ENCODE results near the gene MTX1. TPM values are rescaled to one million over a fixed set of nuclear protein-coding genes. Genes with fewer than 3 reads are reported as not detected.

Gene MTX1
- total RNA-seq, 4 donors from 2014 or later, result 20.5 to 54.8 (median 40.8) TPM

- H3K4me3 ChIP-seq (ENCODE audit: low read depth, poor library complexity, severe bottlenecking), result no peak overlapping the region
- no peak for TF ChIP-seq POLR2A (IDR thresholded peaks at IDR 0.05)
- TF ChIP-seq, protein P1, sequence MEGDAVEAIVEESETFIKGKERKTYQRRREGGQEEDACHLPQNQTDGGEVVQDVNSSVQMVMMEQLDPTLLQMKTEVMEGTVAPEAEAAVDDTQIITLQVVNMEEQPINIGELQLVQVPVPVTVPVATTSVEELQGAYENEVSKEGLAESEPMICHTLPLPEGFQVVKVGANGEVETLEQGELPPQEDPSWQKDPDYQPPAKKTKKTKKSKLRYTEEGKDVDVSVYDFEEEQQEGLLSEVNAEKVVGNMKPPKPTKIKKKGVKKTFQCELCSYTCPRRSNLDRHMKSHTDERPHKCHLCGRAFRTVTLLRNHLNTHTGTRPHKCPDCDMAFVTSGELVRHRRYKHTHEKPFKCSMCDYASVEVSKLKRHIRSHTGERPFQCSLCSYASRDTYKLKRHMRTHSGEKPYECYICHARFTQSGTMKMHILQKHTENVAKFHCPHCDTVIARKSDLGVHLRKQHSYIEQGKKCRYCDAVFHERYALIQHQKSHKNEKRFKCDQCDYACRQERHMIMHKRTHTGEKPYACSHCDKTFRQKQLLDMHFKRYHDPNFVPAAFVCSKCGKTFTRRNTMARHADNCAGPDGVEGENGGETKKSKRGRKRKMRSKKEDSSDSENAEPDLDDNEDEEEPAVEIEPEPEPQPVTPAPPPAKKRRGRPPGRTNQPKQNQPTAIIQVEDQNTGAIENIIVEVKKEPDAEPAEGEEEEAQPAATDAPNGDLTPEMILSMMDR (IDR thresholded peaks at IDR 0.05), result no peak
- 89 to 94% methylated on average over 9 of the region's 9 CpGs for WGBS, 2 donors
- intact Hi-C loops (cut with DNase I; ENCODE audit: low total_unique reads), result no loop called here
- DNase-seq (ENCODE audit: low spot score in 2 of 2), result peak in 1 of 2 donors; percentile 65
Observed at GRCh38 chr1:155177918-155178281, 30.6 kb upstream of the MTX1 start.

GRCh38 chr1:155178441-155179111, 29.9 kb upstream of the MTX1 start:
- WGBS, 2 donors, result 81% methylated on average over 30 of the region's 30 CpGs
- H3K4me3 ChIP-seq (ENCODE audit: low read depth, poor library complexity, severe bottlenecking), result no peak overlapping the region
- no peak for TF ChIP-seq POLR2A (IDR thresholded peaks at IDR 0.05)
- TF ChIP-seq, protein P1 (IDR thresholded peaks at IDR 0.05), result no peak
- intact Hi-C loops (cut with DNase I; ENCODE audit: low total_unique reads), result no loop called here
- peak in 1 of 2 donors; percentile 84 for DNase-seq (ENCODE audit: low spot score in 2 of 2)

- WGBS, 2 donors, result 87% methylated on average over 30 to 31 of the region's 31 CpGs
- intact Hi-C loops (cut with DNase I; ENCODE audit: low total_unique reads), result no loop called here
Observed at GRCh38 chr1:155179112-155180031, 29.1 kb upstream of the MTX1 start.

DNA sequence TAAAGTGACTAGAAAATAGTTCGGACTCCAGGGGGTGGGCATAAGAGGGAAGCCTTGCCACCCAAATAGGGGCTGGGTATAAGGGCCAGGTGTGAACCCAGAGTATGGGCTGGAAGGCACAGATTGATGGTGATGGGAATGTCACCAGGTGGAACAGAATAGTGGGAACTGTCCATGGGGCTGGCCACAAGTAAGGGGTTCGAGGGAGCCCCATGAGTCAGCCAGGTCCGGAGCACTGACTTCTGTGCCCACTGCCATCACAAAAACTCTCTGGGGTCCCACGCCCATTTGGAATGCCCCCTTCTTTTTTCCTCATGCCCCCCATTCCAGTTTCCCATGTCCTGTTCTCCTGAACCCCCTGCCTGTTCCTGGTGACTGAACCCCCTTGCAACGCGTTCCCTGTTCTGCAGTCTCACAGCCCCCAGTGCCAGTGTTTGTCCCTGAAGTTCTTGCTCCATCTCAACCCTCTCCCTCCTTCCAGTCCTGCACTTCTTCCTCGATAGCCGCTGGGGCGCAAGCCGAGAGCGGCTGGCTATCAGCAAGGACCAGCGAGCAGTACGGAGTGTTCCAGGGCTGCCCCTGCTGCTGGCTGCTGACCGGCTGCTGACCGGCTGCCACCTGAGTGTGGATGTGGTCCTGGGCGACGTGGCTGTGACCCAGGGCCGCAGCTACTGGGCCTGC, 27.0 kb upstream of the MTX1 start:
- intact Hi-C loops (cut with DNase I; ENCODE audit: low total_unique reads), result no loop called here
- 93 to 94% methylated on average over 18 of the region's 18 CpGs for WGBS, 2 donors
- H3K4me3 ChIP-seq (ENCODE audit: low read depth, poor library complexity, severe bottlenecking), result no peak overlapping the region
- TF ChIP-seq, protein P1 (IDR thresholded peaks at IDR 0.05), result no peak
- TF ChIP-seq POLR2A (IDR thresholded peaks at IDR 0.05), result no peak
- no peak for DNase-seq (ENCODE audit: low spot score in 2 of 2)

More at GRCh38 chr1:155179112-155180031, 29.1 kb upstream of the MTX1 start:
- no peak overlapping the region for H3K4me3 ChIP-seq (ENCODE audit: low read depth, poor library complexity, severe bottlenecking)
- DNase-seq (ENCODE audit: low spot score in 2 of 2), result peak in 1 of 2 donors; percentile 82
- TF ChIP-seq POLR2A (IDR thresholded peaks at IDR 0.05), result no peak
- TF ChIP-seq, protein P1 (IDR thresholded peaks at IDR 0.05), result no peak

GRCh38 chr1:155182052-155182550, 26.4 kb upstream of the MTX1 start:
- TF ChIP-seq POLR2A (IDR thresholded peaks at IDR 0.05), result no peak
- TF ChIP-seq, protein P1 (IDR thresholded peaks at IDR 0.05), result no peak
- intact Hi-C loops (cut with DNase I; ENCODE audit: low total_unique reads), result no loop called here
- no peak for DNase-seq (ENCODE audit: low spot score in 2 of 2)
- H3K4me3 ChIP-seq (ENCODE audit: low read depth, poor library complexity, severe bottlenecking), result no peak overlapping the region
- WGBS, 2 donors, result 85 to 86% methylated on average over 7 of the region's 7 CpGs

Data from lower leg skin (tissue), 4 donors.